ENCODE data around the gene ZFYVE9. TPM values are rescaled to one million over a fixed set of nuclear protein-coding genes. Genes with fewer than 3 reads are reported as not detected.

Gene ZFYVE9
- total and polyA plus RNA-seq, 2 of the 4 experiments (the other 2 are of a cell fraction): 8.3 to 28.7 TPM

DNA sequence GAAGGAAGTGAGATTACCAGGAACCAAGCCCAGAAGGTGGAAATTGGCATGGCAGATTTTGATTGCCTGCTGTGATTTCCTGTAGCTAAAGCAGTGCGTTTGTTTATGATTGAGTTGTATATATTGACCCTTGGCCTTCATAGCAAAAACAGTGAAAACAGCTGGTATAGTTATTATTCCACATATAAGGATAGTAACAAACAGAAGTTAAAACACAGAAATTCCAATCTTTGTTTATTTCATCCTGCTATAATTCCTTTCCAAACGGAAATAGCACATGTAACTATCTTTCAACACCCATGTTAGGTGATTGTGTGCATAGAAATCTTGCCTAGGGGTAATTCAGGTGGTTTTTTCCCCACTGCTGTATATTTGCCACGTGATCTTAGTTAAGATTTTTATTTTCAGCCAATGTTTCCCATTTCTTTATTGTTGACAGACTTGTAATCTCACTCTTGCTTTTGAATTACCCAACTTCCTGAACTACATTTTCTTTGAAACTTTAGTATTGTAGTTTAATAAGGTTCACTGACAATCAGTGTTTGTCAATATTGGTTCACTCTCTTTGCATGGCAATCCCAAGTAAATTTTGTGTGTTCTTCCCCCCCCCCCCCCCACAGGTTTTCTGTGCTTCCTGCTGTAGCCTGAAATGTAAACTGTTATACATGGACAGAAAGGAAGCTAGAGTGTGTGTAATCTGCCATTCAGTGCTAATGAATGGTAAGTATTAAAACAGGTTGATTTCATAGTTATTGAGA is 121.4 kb downstream of the ZFYVE9 start:
- H3K4ac ChIP-seq (ENCODE audit: low read depth, low read length): no peak overlapping the region
- dilution Hi-C loops (cut with HindIII; ENCODE audit: low sequenced_read_pairs, unreplicated experiment) (no loop called here), in situ Hi-C loops (cut with MboI; ENCODE audit: low sequenced_read_pairs) (no loop called here), intact Hi-C loops (cut with micrococcal nuclease) (no loop called here)
- H4K20me1 ChIP-seq (ENCODE audit: insufficient read depth, low read length): no peaks in the 10 kb centered on the region
- H2BK120ac ChIP-seq (ENCODE audit: low read depth, low read length): no peak overlapping the region
- no peak overlapping the region for H2BK5ac ChIP-seq (ENCODE audit: low read depth, low read length, poor library complexity, severe bottlenecking)
- H3K9ac ChIP-seq (ENCODE audit: low read depth, low read length): no peak overlapping the region
- no peak overlapping the region for H2BK15ac ChIP-seq (ENCODE audit: low read depth, low read length)
- no peak overlapping the region for H2AK5ac ChIP-seq (ENCODE audit: low read depth, low read length)
- no peaks in the 10 kb centered on the region for H3K36me3 ChIP-seq (ENCODE audit: control insufficient read depth, insufficient read depth, low read length)
- no peak overlapping the region for H2BK20ac ChIP-seq (ENCODE audit: low read depth, low read length)
- no peak overlapping the region for H3K18ac ChIP-seq (ENCODE audit: low read depth, low read length)
- H4K91ac ChIP-seq (ENCODE audit: insufficient read depth, low read depth, low read length): no peak overlapping the region
- no peak for TF ChIP-seq FOS (IDR thresholded peaks at IDR 0.05; ENCODE audit: low read depth, low read length)
- TF ChIP-seq, protein P1, sequence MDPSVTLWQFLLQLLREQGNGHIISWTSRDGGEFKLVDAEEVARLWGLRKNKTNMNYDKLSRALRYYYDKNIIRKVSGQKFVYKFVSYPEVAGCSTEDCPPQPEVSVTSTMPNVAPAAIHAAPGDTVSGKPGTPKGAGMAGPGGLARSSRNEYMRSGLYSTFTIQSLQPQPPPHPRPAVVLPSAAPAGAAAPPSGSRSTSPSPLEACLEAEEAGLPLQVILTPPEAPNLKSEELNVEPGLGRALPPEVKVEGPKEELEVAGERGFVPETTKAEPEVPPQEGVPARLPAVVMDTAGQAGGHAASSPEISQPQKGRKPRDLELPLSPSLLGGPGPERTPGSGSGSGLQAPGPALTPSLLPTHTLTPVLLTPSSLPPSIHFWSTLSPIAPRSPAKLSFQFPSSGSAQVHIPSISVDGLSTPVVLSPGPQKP (IDR thresholded peaks at IDR 0.05; ENCODE audit: borderline replicate concordance, low read depth, low read length): no peak
- TF ChIP-seq RCOR1 (IDR thresholded peaks at IDR 0.05; ENCODE audit: insufficient replicate concordance, low read length): no peak
- no peak for TF ChIP-seq MXI1 (IDR thresholded peaks at IDR 0.05; ENCODE audit: borderline replicate concordance, low read depth, low read length)
- no peak for TF ChIP-seq POLR2A (IDR thresholded peaks at IDR 0.05; ENCODE audit: low read depth, low read length)
- no peak for TF ChIP-seq SMC3 (IDR thresholded peaks at IDR 0.05; ENCODE audit: low read depth, low read length)
- TF ChIP-seq CEBPB (IDR thresholded peaks at IDR 0.05; ENCODE audit: low read depth, low read length): no peak
- TF ChIP-seq, protein P2, sequence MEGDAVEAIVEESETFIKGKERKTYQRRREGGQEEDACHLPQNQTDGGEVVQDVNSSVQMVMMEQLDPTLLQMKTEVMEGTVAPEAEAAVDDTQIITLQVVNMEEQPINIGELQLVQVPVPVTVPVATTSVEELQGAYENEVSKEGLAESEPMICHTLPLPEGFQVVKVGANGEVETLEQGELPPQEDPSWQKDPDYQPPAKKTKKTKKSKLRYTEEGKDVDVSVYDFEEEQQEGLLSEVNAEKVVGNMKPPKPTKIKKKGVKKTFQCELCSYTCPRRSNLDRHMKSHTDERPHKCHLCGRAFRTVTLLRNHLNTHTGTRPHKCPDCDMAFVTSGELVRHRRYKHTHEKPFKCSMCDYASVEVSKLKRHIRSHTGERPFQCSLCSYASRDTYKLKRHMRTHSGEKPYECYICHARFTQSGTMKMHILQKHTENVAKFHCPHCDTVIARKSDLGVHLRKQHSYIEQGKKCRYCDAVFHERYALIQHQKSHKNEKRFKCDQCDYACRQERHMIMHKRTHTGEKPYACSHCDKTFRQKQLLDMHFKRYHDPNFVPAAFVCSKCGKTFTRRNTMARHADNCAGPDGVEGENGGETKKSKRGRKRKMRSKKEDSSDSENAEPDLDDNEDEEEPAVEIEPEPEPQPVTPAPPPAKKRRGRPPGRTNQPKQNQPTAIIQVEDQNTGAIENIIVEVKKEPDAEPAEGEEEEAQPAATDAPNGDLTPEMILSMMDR (conservative IDR thresholded peaks at IDR 0.05; ENCODE audit: low read depth, low read length): no peak
- no peak overlapping the region for H3K27ac ChIP-seq (ENCODE audit: insufficient read depth, low read length)
- ChIA-PET POLR2A (ENCODE audit: unreplicated experiment) (interaction anchor here (0.6 kb wide), 1 partner anchor 144 kb away, joined by 8 read pairs; no protein-coding TSS in a partner anchor), CTCF (interaction anchor here (0.6 to 1.3 kb wide), 2 partner anchors 17 to 22 kb away, joined by 3 to 5 read pairs; no protein-coding TSS in a partner anchor)
- DNase-seq (peak; percentile 14), ATAC-seq (ENCODE audit: low read depth) (peak; percentile 73)
- peaks cover 6% of the 10 kb centered on the region for H3K4me1 ChIP-seq (ENCODE audit: control insufficient read depth, insufficient read depth, low read length)
- H3K9me1 ChIP-seq (ENCODE audit: insufficient read depth, low read length): 0 out of 2 replicates have a peak, but pooled peaks cover under 1% of the 10 kb centered on the region
- no peak overlapping the region for H3K4me3 ChIP-seq (ENCODE audit: insufficient read depth, low read depth, low read length)
- no peaks in the 10 kb centered on the region for H3K27me3 ChIP-seq (ENCODE audit: control insufficient read depth, insufficient read depth, low read length)
- no peak overlapping the region for H3K56ac ChIP-seq (ENCODE audit: extremely low read depth, insufficient read depth, low read length)
- no peak overlapping the region for H2AFZ ChIP-seq (replicated peaks; ENCODE audit: low read length, poor library complexity)
- H3K9me3 ChIP-seq (ENCODE audit: control insufficient read depth, insufficient read depth, low read length): no peaks in the 10 kb centered on the region
- no peak overlapping the region for H4K5ac ChIP-seq (ENCODE audit: low read depth, low read length)
- no CpG with 5 or more reads among the region's 3 CpGs for WGBS, 2 experiments (ENCODE audit: extremely low coverage in 2 of 2, insufficient read length in 1 of 2)
- no peak overlapping the region for H3K14ac ChIP-seq (replicated peaks; ENCODE audit: low read depth, low read length)
- H2AK9ac ChIP-seq (replicated peaks; ENCODE audit: low read depth, low read length, poor library complexity): no peak overlapping the region
- H4K8ac ChIP-seq (ENCODE audit: low read depth in 2 of 2, low read length in 2 of 2): no peak overlapping the region
- 0 out of 2 replicates have a peak overlapping the region, but pooled peaks have one; percentile 37 for H3K4me2 ChIP-seq (ENCODE audit: low read depth, low read length)
- H3K79me1 ChIP-seq (ENCODE audit: low read depth in 1 of 2, low read length in 2 of 2): peaks cover 5 to 7% of the 10 kb centered on the region in 2 experiments; a peak in 2 of 4 replicates
- BruUV-seq (replicated peaks): no TSS peak
- H3K23ac ChIP-seq (ENCODE audit: low read depth, low read length): no peak overlapping the region

All from IMR-90 (cell line).